GM18520 (cell line): ENCODE data around the gene C6orf52.

Experiments
- ATAC-seq: cut with Tn5 transposase; IDR thresholded peaks from one replicate; pipeline ENCODE4 v1.9.1; 2021; ENCODE audit not compliant: unreplicated experiment

Gene C6orf52

DNA sequence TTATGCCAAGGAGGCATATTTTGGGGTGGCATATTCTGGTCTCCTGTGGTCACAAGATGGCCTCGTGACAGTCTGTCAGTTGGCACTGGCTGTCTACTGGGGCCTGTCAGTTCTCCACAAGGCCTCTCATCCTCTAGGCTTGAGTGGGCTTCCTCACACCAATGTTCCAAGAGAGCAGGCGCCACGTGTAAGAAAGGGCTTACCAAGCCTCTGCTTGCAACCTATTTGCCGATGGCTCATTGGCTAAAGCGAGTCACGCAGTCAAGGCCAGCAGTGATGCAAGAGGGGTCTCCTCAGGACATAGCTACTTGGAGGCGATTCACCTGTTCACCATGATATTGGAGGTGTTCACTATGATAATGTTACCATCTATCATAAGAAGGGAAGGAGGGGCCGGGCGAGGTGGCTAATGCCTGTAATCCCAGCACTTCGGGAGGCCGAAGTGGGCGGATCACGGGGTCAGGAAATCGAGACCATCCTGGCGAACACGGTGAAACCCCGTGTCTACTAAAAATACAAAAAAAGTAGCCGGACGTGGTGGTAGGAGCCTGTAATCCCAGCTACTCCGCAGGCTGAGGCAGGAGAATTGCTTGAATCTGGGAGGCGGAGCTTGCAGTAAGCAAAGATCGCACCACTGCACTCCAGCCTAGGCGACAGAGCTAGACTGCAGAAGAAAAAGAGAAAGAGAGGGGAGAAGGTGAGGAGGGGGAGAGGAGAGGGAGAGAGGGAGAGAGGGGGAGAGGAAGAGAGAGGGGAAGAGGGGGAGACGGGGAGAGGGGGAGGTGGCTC is 35.3 kb downstream of the C6orf52 start:
- no peak for ATAC-seq

DNA sequence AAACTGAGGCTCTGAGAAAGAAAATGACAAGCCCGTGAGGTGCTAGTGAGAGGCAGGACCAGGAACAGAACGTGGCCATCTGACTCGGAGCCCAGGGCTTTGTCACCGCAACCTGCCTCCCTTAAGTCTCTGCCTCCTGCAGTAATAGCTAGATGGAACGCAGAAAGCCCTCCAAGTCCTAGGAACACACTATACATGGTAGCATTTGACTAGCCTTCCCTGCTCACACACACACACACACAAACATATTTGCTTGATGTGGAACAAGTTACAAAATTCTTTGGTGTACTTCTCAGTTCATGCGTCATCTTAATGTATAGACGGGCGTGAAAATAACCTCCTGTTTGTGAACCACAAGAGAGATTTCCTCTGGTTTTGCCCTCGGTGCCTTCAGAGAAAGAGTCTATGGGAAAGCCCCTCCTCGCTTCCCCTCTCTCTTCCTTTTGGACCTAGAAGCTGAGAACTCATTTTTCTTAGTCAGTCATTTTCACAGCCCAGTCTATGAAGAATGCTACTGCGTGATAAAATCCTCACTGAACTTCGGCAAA is 38.8 kb downstream of the C6orf52 start:
- ATAC-seq: no peak

DNA sequence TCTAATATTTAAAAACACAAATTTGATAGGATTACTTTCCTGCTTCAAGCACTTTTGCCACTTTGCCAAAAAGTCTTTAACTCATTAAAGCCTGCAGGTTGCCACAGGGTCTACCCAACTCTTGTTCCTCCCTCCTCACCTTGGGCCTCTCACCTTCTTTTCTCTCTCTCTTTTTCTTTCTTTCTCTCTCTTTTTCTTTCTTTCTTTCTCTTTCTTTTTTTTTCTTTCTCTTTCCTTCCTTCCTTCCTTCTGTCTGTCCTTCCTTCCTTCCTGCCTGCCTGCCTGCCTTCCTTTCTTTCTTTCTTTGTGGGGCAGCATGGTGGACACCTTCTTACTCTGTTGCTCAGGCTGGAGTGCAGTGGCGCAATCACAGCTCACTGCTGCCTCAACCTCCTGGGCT is 50.2 kb downstream of the C6orf52 start:
- ATAC-seq: no peak

DNA sequence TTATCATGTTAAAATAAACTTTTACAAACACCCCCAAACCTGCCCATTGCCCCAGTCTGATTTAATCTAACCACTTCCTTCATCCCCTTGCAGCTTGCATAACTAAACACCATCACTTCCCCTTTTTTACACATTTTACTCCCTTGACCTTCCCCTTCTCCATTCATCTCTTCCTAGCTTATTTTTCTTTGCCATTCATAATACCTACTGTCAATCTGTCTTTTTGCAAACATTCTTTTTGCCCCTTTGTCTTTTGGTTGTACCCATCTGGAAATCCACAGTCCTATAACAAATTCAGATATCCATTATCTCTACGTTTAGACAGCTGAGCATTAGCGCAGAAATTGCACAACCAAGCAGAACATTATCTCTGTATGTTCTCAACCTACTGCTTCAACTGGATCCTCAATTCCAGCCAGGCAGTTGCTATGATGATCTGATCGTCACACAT is 51.2 kb downstream of the C6orf52 start:
- ATAC-seq: peak; percentile 56

DNA sequence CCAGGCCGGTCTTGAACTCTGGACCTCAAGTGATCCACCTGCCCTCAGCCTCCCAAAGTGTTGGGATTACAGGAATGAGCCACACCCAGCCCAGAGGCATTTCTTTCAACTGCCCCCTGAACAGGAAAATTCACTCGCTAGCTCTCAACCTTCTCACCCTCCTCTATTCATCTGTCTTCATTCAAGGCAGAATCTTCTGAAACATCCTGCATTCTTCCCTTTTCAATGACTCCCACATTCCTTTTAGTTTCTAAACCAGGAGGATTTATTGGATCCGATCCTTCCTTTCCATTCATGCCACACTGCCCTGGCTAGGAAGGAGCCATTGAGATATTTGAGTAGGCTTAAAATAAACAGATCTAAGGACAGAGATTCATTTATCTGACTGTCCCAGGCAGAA is 52.9 kb downstream of the C6orf52 start:
- ATAC-seq: no peak

DNA sequence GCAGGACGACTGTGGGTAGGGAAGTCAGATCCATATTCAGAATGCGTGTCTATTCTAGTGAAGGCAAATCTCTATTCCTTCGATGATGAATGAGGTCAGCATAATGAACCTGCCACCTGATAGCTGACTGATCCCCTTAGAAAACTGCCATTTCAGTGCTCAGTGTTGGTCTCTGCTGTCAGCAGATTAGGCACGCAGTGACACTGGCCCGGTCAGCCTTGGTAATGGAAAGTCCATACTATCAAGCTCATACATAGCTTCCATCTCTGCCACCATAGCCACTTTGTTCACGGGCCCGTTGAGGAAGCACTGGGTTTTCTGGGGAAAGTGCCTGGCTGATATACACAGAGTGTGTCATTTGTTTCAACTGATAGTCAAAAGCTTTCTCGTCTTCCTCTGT is 54.0 kb downstream of the C6orf52 start:
- no peak for ATAC-seq

DNA sequence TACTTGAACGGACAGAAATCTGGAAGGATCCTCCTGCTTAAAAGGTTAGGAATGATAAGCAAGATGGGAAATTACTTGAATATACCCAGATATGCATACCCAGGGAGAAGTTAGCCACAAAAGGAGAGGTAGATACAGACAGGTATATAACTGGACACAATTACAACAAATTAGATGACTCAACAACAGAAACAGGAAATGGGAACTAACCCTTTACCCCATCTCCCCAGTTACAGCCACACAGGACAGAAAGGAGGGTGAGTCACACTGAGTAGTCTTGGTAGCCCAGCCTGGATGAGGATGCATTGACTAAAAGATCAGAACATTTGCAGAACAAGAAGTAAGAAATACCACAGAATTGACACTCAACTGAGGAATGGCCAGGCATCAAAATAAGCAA is 61.2 kb downstream of the C6orf52 start:
- ATAC-seq: peak; percentile 75

DNA sequence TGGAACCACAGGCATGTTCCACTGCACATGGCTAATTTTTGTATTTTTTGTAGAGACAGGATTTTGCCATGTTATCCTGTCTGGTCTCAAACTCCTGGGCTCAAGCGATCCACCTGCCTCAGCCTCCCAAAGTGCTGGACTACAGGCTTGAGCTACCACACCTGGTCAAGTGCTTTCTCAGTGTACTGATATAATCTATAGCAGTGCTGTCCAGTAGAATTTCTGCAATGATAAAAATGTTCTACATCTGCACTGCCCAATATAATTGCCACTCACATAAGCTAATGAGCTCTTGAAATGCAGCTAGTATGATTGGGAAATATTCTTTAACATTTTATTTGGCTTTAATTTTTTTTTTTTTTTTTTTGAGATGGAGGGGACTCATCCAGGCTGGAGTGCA is 64.2 kb downstream of the C6orf52 start:
- ATAC-seq: no peak

DNA sequence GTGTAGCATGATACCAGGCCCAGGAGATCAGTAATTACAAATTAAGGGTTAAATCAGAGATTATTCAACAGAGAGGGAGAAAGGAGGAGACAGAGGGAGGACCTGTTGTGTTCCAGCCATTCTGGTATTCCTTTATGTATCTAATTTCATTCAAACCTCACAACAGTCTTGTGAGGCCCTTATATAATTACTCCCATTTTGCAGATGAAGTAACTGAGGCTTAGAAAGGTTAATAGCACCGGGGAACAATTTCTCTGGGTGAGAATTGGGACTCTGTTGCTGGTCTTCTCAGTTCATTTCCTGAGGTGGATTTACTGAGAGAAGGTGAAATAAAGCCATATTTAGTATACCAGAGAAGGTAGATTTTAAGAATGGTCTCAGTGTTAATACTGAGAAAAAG is 66.6 kb downstream of the C6orf52 start:
- ATAC-seq: no peak

DNA sequence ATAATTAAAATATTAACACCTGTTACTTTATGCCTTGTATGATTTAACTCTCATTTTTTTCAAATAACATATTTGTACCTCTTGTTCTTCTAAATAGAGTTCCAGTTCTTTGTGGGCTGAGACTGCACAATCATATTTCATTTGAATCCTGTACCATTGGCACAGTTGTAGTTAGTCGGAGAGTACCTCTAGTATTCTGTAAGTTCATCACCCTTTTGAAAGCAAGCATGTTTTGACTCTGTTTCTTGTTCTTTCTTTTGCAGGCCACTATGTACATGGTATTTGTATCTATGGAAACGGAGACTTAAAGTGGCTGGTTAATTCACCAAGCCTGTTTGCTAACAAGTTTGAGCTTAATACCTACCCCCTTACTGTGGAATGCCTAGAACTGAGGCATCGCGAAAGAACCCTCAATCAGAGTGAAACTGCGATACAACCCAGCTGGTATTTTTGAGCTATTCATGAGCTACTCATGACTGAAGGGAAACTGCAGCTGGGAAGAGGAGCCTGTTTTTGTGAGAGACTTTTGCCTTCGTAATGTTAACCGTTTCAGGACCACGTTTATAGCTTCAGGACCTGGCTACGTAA is 68.2 kb downstream of the C6orf52 start:
- no peak for ATAC-seq

DNA sequence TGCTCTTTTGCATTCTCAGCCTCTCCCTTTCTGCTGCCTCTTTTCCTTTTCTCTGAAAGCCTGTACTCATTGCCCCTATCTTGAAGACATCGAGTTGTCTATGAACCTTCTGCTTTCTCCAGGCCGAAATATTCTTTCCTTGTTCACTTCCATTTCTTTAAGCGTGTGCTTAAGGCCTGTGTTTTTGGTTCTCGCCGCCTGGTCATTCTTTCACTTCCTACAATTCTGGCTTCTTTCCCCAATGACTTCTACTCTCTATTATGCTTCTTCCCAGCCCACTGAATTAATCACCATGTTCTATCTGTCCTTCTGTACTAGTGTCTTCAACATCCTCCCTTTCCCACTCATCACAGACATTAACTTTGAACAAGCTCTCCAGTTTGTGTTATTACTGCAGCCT is 69.6 kb downstream of the C6orf52 start:
- no peak for ATAC-seq

DNA sequence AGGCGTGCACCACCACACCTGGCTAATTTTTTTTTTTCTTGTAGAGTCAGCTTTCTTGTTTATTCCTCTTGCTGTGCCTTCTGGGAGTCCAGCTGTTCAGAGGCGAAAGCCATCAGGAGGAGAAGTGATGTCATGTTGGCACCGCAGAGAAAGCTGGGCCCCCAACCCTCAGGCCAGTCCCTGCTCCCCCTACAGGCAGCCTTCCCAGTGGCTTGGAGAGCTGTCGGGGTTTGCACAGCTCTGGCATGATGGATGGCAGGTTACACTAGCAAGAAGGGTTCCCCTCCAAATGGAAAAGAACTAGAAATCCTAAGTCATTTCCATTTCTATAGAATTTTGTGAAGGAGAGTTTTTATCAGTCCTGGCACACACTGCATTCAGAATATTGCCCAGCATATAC is 72.6 kb downstream of the C6orf52 start:
- ATAC-seq: no peak
